Activated CD4-positive, alpha-beta T cell treated with anti-CD3 and anti-CD28 coated beads, Interleukin-2, amount 50 U/mL, for 48 hours (primary cell): Measurements from ENCODE around the gene PGBD5.

Experiments used
- DNase-seq, 2 experiments: peaks; one replicate each; pipeline ENCODE4 v3.0.0-alpha.2; 2020

PGBD5 gene

DNA sequence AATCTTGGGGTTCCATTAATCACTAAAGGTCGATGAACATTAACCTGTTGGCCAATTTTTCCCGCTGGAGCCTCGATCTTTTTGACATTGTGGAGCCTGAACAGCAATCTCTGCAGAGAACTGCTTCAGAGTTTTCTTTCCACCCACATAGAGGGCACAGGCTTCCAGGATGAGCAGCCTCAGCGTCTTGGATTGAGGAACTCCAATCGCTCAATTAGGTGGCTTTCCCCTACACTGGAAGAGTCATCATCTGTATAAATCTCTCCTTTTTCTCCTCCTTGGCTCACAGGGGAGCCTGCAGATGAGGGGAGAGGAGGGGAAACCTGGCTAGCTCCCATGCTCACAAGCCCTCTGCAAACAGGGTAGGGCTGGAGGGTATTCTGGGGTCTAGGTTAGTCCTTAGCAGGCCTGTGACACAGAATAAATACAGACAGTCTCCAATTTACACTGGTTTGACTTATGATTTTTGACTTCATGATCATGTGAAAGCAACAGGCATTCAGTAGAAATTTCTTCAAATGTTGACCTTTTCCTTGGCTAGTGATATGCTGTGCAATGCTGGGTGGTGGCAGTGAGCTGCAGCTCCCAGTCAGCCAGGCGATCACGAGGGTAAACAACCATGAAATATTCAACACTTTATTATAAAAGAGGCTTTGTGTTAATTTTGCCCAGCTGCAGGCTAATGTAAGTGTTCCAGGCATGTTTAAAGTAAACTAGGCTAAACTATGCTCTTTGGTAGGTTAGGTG, 80.8 kb downstream of the PGBD5 start:
- DNase-seq = no peak

DNA sequence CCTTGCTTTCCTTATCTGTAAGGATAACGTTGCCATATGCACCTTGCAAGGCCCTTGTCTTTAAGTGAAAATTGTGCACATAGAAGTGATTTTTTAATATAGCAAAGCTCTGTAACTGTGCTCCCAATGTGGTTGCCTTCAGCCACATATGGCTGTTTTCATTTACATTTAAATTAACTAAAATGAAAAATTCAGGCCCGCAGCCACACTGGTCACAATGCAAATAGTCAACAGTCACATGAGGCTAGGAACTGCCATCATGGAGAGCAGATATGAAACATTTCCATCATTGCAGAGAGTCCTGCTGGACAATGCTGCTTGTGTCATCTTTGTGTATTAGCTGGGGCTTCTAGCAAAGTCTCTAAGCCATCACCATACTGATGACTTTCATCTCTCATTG, 83.4 kb downstream of the PGBD5 start:
- DNase-seq = no peak

DNA sequence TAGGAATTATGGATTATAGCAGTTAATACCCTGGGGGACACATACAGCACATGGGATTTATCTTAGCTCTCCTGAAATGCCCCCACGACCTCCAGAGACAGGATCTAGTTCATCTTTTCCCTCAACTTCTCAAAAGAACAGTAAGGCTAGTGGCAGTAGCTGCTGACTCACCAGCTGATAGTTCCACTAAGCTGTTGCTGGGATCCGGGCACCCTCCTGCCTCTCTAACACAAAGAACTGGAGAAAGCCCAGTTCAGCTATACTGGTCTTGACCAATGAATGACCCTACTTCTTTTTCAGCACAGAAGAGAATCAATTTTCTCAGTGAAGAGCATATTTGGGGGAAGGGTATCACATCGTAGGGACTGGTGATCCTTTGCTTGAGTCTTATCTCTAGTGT, 84.1 kb downstream of the PGBD5 start:
- no peak for DNase-seq

DNA sequence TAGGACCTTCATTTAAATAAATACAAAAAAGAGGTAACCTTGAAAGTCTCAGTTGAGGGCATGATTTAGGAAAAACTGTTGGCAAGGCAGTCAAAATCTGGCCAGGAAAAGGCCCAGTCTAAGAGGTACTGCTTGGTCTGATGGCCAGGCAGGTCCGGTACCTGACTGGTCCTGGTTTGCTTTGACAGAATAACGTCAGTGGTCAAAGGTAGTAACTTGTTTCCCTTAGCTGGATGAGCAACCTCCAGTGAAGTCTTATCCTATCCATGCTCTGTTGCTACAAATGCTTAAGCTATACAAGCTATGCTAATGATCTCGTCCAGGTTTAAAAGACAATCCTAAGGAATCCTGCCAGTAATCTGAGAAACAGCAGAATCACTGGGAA, 85.0 kb downstream of the PGBD5 start:
- no peak for DNase-seq

DNA sequence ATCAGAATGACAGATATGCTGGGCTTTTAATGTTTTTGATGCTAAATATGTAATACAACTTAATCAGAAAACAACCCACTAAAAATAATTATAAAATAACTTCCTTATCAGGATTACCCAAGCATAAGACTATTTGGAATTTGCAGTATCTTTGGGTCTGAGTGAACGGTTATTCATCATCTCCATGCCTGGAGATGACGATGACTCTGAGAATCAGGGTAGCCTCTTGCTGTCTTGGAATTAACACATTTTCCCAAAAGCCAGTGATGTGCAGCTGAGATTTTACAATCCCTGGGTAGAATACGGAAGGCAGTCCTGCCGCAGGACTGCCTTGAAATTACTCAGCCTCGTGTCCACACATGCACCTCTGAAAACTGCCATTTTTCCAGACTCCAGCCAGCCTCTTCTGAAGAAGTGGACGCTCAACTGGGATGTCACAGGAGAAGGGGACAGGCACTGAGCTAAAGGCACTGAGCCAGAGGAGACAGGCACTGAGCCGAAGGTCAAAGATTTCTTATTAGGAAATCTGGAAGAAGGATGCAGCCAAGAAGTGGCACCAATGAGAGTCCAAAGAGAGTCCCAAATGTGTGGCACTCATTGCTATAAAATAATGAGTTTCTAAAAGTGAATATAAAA, 85.5 kb downstream of the PGBD5 start:
- no peak for DNase-seq

DNA sequence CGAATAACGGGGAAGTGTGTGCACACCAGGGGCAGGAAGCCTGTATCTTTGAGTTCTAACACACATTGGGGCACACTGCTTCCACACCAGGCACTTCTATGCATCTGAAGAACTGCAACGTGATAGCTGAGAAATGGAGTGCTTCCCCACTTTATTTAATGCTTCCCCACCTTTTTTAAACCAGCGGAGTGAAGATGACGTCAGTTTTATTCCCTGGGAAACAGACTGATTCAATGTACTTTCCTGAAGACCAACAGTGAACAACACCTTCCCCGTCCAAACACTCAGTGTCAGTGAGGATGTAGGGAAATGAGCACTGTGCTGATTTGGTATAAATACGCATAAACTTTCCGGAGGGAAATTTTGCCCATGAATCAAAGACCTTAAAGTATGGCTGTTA, 87.1 kb downstream of the PGBD5 start:
- DNase-seq = no peak

DNA sequence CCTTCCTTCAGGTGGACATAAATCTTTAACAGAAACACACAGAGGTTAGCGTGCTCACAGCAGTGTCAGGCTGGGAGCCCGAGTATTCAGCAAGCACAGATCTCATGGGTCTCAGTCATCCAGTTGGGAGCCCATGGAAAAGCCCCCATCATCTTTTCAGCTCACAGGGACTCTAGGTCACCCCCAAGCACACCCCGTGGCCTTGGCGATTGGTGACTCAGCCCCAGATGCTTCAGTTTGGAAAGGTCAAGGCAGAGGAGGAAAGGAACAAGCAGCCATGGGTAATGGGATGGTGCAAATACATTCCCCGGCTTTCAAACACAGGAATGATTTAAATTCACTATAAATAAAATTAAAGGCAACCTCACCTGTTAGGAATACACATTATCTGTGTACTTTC, 88.9 kb downstream of the PGBD5 start:
- DNase-seq = no peak

DNA sequence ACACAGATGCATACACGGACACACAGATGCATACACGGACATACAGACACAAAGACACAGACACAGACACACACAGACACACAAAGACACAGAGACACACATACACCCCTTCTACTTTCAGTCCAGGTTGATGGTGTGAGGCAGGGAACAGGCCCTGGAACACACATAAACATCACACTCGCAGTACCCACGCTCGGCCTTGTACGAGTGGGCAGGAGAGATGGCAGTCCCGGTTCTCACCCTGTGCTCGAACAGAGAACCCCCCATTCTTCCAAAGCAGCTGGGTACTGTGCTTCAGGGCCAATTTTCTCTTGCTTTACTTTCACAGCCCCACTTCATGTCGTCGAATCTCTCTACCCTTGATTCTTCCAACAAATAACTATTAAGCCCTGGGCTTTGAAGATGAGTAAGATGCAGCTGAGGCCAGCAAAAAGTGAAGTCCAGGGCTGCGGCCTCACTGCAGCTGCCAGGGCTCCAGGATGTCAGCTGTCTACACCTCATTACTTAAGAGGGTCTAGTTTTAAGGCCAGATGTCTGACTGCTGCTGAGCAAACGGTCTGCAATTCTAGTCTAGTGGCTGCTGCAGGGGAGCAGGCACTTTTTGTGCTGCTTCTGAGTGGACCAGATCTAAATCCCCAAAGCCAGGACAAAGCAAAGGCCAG, 90.1 kb downstream of the PGBD5 start:
- DNase-seq = no peak

DNA sequence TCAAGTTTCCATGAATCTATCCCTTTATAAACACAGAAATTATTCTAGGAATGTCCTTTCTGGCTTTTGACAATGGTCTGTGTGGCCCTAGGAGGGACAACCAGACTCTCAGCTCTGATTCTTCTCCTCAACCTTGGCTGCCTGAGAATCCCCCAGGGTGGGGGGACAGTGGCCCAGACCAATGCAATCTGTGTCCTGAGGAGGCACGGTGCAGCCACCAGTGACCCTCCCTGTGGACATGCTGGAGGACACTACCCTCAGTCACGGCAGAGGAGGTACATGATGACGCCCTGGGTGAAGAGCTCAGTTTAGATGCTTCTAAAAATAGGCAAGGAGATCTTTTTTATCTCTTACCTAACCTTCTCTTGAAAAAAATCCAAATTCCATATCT, 91.7 kb downstream of the PGBD5 start:
- DNase-seq = no peak

DNA sequence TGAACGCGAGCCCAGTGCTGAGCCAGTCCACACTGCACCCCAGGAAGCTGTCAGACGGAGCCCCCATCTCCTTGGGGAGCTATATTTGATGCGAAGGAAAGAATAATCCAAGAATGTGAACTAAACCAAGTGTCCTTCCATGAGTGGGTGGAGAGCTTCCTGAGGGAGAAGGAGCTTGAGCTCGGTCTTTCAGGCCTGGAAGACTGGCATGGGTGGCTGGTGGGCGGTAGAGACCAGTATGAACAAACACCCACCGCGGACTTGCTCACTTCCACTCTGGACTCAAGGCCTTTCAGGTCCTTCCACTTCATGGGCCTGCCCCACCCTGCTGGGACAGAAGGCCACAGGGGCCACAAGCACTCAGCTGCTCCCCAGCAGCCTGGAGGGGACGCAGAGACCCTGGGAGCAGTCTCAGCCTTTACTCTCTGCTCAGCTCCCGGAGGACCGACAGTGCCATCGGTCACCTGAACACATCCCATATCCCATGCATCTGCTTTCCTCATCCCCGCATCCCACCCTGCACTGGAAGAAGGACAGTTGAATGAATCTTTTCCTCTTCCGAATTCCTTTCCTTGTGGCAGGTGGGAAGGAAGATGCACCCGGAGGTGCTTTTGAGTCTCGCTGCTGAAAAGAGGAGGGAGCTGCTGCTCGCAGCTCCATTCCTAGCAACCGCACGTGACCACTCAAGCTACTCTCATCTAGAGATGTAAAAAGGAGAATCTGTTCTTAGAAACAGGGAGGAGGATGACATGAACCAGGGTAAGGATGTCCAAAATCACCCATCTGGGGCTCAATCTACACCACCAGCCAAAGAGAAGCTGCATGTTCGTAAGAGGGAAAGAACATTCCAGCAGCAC, 92.3 kb downstream of the PGBD5 start:
- DNase-seq = no peak

DNA sequence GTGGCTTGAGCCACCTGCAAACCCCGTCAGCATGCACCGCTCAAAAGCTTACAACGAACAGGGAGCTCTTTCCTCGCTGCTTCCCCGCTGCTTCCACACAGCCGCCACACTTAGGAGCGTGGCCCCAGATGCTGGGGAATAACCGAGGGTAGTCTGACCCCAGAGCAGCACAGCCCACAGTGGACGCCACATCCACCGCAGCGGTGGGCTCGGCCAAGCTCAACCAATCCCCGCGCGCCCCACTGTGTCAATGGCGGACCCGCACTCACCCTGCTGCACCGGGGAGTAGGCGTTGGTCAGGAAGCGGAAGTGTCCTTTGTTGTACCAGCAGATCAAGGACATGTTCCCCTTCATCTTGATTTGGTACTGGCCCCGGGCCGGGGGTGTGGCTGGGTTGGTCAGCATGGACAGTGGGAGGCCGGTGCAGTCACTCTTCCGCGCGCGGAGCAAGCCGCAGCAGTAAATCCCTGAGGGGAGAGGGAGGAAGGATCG, 93.5 kb downstream of the PGBD5 start:
- no peak for DNase-seq

DNA sequence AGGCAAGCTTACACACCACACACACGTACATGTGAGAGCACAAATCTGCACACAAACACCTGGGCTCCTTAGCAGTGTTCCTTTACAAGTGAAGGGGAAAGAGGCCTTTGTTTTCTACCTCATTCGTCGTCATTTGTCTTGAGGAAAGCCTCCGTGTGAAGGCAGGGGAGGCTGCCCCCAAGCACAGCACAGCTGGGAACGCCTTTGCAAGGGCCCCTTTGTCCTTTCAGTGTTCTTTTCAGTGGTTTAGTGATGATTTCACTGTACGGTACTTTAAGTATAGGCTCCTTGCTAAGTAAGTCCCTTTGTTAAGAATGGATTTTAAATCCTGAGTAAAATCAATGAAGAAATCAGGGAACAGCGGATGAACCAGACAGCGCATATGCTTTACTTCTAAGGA, 94.1 kb downstream of the PGBD5 start:
- no peak for DNase-seq

DNA sequence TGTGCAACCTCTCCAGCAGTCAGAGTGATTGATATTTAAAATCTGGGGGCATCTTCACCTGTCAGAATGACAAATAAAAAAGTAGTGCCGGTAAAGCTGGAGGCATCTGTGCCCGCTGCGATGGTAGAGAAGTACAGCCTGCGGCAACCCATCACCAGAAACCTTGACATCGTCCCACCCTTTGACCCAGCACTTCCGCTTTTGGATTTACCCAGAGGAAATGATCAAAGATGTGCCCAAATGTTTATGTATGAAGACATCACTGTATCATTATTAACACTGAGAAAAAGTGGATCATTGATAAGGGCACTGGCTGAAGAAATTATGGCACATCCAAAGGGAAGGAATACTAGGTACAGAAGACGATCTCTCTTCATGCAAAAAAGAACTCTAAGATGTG, 96.0 kb downstream of the PGBD5 start:
- DNase-seq = no peak

DNA sequence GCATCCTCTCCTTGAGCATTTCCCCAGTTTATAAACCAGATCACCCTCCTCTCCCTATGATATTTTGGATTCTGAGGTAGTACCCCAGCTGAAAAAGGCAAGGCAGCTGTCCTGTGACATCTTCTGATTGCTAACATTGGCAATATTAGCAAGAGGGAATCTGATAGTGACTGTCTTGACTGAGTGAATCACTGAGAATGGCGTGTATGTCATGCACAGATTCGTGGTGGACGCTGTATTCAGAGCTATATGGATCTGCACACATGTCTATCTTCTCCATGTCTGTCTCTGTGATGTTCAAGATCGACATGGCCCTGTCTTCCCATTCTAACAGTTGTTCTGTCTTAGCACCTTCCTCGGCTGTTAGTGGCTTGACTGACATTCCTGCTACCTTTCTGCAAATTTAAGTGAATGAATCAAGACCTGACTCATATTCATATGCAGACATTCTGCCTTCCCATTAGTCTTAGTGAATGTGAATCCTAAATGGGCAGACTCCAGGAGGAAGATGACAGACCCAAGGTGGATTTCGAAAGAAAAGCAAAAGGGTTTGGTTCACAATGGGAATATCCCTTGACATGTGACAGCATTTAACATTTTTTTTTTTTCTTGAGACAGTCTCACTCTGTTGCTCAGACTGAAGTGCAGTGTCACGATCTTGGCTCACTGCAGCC, 97.7 kb downstream of the PGBD5 start:
- no peak for DNase-seq

DNA sequence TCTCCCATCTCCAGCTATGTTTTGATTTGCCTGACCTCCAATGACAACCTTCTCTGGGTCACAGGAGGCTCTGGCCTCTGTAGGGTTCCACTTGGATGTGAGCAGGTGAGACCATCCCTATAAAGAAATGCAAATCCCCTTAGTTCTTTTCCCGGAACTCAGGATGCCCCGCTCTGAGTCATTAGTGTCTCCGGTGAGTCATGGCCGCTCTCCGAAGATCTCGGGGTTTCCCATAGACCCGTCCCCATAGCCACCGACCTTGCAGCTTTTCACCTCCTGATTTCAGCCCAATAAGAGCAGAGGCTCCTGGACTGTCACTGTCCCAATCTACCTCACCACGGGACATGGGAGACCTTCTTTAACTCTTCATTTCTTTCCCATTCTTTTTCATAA, 98.2 kb downstream of the PGBD5 start:
- DNase-seq = peak; percentile 54 to 63

DNA sequence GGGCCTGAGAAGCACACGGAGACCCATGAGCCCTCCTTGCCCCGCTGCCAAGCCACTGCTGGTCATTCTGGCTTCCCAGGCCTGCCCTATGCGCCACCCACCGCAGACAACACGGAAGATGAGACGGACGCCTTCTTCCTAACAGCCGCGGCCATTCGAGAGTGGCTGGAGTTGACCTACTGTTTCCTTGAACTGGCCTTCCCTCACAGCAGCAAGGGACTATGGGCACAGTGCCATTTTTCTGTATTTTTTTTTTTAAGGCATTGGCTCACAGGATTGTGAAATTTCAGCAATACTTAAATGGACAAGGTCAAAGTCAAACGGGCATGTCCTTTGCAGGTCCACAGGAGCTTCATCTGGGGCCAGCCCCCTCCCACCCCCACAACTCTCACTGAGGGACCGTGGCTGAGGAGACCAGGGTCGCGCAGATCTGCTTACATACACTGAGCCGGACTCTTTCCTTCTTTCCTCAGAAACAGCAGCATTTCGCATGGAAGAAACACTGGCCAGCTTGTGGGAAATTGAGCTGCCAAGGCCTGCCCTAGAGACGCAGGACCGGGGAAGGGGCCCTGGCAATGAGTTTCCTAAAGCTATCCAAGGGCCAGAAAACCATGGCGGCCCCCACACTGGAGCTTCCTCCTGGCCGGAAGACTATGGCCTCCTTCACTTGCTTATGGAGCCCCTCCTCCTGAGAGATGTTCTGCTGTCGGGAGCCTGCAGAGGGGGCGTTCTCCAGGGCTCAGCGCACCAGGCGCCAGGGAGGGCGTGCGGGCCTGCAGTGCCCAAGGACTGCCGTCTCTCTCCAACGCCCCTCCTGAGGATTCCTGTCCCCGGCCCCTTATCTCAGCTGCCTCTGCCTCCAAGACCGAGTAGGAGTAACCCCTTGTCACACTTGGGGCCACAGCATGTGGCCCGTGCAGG, 98.9 kb downstream of the PGBD5 start:
- no peak for DNase-seq

DNA sequence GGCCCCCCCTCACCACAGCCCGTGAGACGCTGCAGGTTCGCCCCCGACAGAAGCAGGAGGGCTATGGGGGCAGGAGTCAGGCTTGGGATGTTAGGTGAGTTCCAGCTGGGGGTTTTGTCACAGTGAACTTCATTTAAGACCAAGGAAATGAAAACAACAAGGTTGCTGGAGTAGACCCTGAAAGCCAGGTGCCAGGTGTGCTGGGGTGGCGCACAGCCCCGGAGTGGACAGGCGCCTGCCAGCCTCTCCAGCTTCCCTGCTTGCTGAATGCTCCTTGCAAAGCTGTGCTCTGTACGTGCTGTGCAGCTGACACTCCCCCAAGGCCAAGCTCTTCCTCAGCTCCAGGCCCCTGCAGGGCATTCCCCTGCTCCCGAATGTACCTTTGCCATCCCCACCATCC, 102.4 kb downstream of the PGBD5 start:
- DNase-seq = no peak

DNA sequence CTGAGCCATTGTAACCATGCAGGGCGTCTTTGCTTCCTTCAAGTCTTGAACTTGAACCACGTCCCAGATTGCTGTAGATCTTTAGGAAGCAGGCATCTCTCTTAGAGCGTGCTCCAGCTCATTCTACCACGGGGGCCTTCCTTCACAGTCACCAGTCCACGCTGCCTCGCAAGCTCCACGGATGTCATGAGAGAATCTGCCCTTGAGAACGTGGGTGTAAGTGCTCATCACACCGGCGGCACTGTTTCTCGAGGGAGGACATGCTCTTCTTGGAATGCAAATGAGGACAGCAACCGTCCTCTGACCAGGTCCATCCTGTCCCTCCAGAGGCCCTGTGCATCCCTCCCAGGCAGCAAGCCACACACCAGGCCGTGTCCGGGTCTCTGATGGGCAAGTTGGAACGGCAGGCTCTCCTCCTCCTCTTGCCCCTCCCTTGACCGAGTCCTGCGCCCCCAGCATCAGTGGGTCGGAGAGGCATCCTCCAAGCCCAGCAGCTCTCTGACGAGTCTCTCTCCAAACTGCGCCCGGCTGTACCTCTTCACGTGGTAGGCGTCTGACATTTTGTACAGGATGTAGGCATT, 103.1 kb downstream of the PGBD5 start:
- no peak for DNase-seq

DNA sequence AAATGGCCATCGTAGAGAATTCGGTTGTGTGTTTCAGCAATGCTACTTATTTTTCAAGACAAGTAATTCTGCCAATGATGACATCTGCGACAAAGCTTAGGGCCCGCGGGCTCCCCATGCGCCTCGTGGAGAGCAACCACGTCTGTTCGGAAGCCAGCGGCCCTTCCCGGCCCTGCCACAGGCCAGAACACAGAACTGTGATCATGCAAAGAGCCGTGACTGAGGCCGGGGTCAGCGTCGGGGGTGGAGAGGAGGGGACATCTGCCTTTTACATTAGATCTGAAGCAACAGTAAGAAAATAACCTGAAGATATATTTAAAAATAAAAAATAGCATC, 103.7 kb downstream of the PGBD5 start:
- DNase-seq = no peak

DNA sequence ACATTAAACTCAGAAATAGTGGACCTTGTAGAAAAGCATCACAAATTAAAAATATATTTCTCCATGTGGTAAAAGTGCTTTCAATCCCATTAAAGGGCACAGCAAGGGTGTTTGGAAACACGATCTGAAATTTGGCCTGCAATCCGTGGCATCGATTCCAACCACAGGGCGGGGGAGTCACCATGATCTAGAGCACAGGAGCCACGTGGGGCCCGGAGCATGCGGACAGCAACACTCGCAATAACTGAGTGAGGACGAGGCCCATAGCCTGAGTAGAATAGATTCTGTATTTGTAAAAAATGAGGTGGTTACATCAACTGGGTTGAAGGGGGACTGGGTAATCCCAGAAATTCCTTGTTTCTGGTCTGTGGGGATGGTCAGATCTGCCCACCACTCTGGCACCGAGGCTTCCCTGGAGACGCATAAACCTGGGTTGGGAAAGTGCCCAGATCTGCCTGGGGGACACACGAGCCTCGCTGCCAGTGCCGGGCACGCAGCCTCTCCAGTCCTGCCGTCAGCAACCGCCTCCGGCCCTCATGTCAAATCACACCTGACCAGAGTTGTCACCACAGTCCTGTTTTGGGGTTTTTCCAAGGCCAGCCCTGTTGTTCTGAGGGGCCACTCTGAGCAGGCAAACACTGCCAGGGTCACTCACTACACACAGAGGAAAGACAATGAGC, 104.3 kb downstream of the PGBD5 start:
- no peak for DNase-seq

DNA sequence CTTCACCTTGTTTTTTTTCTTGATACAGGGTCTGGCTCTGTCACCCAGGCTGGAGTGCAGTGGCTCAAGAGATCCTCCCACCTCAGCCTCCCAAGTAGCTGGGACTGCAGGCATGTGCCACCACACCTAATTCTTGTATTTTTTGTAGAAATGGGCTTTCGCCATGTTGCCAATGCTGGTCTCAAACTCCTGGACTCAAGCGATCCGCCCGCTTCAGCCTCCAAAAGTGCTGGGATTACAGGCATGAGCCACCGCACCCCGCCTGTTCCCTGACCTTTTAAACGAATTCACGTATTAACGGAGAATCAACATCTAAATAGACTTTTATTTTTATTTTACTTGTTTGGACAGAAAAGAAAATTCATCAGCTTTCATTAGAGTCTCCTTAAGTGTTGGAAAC, 104.8 kb downstream of the PGBD5 start:
- no peak for DNase-seq
